Activated gamma-delta T cell (primary cell): ENCODE data around the gene TTYH1.

Experiments used
- DNase-seq: peaks from one replicate; lab custom pipeline; 2025; lab: John Stamatoyannopoulos, UW

Gene TTYH1

DNA sequence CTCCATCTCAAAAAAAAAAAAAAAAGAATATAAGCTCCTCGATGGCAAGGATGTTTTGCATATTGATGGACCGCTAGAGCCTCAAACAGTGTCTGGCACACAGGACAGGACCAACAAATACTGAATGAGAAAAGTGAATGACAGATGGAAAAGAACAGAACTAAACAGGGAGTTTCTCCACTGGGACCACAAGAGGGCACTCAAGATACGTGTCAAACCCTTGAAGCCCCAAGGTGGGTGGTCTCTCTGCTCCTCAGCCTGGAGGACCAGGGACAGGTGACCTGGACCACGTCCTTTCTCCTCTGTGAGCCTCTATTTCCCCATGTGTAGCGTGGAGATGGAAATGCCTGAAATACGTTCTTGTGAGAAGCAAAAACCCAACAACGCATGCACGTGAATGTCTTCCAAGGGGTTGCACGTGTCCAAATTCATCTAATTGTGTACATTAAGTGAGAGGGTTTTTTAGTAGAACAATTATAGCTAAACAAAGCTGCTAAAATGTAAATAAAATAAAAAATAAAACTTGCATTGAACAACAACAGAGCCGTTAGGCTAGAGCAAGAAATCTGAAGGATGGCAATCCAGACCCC is 63.5 kb downstream of the TTYH1 start:
- DNase-seq: no peak

DNA sequence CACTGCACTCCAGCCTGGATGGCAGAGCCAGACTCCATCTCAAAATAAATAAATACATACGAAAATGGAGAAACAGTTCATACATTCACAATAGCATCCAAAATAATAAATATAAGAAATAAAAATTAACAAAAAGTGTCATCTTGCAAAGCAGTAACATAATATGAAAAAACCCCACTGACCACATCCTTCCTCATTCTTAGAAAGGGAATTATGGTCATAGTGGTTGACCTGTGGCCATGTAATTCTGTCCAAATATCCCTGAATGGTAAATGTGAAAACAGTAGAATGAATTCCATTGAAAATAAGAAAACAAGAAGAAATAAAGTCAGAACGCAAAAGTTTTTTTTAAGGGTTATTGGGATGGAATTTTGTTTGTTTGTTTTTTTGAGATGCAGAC is 64.8 kb downstream of the TTYH1 start:
- DNase-seq: no peak

DNA sequence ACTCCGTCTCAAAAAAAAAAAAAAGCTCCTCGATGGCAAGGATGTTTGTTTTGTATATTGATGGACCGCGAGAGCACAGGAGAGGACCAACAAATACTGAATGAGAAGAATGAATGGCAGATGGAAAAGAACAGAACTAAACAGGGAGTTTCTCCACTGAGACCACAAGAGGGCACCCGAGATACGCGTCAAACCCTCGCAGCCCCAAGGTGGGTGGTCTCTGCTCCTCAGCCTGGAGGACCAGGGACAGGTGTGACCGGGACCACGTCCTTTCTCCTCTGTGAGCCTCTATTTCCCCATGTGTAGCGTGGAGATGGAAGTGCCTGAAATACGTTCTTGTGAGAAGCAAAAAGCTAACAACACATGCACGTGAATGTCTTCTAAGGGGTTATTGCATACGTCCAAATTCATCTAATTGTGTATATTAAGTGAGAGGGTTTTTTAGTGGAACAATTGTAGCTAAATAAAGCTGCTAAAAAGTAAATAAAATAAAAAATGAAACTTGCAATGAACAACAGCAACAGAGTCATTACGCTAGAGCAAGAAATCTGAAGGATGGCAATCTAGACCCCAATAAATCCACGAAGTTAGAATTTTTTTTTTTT is 66.2 kb downstream of the TTYH1 start:
- DNase-seq: no peak

DNA sequence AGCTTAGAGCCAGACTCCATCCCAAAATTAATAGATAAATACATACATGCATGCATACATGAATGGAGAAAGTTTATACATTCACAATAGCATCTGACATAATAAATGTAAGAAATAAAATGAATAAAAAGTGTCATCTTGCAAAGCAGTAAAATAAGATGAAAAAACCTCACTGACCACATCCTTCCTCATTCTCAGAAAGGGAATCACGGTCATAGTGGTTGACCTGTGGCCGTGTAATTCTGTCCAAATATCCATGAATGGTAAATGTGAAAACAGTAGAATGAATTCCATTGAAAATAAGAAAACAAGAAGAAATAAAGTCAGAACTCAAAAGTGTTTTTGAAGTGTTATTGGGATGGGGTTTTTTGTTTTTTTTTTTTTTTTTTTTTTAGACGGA is 67.6 kb downstream of the TTYH1 start:
- DNase-seq: no peak

DNA sequence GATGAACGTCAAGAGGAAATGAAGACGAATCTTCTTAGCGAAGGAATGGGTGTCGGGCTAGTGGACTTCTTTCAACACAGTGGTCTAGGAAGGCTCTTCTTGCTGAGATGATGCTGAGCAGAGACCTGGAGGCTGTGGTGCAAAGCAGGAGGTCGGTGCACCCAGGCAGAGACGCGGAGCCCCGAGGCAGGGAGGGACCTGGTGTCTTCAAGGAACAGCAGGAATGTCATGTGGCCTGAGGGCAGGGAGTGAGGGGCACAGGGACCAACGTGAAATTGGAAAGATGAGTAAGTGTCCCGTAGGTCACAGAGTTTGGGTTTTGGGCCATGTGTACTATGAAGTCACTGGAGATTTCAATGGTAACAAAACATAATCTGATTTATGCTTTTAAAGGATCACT is 69.2 kb downstream of the TTYH1 start:
- DNase-seq: no peak

DNA sequence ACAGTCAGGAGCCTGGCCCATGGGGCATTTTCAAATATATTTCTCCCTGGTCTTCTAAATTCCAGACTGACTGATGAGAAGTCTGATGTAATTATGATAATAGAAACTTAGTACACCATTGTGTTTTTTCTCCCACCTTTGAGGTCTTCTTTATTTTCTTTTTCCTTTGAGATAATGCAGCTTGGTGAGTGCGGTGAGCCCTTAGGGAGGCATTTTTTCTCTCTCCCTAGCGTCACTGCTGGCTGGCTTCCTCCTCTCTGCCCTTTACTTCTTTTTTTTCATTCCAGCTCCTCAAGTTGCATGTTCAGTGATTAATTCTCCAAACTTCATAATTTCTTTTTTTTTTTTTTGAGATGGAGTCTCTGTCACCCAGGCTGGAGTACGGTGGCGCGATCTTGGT is 70.6 kb downstream of the TTYH1 start:
- no peak for DNase-seq
